Natural killer cell treated with Interleukin-12 subunit alpha and Interleukin-12 subunit beta and Interleukin-15 and Interleukin-18, amount 100 ng/mL, for 72 hours (primary cell): Measurements from ENCODE around the gene PYDC1. TPM values are rescaled to one million over a fixed set of nuclear protein-coding genes. Genes with fewer than 3 reads are reported as not detected.

Experiments
- ATAC-seq, 2 donors: fragments of 150-1000 bp; cut with Tn5 transposase in 1 of 2; sonication (Bioruptor Pico), chemical (Tn5 transposase) in 1 of 2; 2 replicates each; pipeline ENCODE4 v1.10.0; 2021
- DNase-seq: peaks from one replicate; pipeline ENCODE4 v3.0.0; 2022; ENCODE audit warnings: low spot score
- H3K27ac Mint-ChIP-seq, 2 donors: 1 replicate in 1 of 2; 2 replicates in 1 of 2; pipeline ENCODE4 v1.8.0; 2022; ENCODE audit warnings: mixed read lengths in 2 of 2, mild to moderate bottlenecking in 1 of 2, moderate library complexity in 1 of 2
- H3K27me3 Mint-ChIP-seq, 2 donors: 1 replicate in 1 of 2; 2 replicates in 1 of 2; pipeline ENCODE4 v1.8.0; 2022; ENCODE audit warnings: mixed read lengths in 2 of 2
- H3K36me3 Mint-ChIP-seq: one replicate; pipeline ENCODE4 v1.8.0; 2022; ENCODE audit warnings: mixed read lengths
- H3K4me1 Mint-ChIP-seq, 2 donors: 1 replicate in 1 of 2; 2 replicates in 1 of 2; pipeline ENCODE4 v1.8.0; 2022; ENCODE audit warnings: low read depth in 2 of 2, mixed read lengths in 2 of 2, mild to moderate bottlenecking in 1 of 2
- H3K4me3 Mint-ChIP-seq: one replicate; pipeline ENCODE4 v1.8.0; 2022; ENCODE audit warnings: mixed read lengths
- H3K9me3 Mint-ChIP-seq: 2 replicates; pipeline ENCODE4 v1.8.0; 2022; ENCODE audit warnings: mixed read lengths
- total RNA-seq, 2 donors: library from RNA; stranded (reverse); gene quantifications; one replicate each; pipeline ENCODE4 v1.2.3, GENCODE V29; 2022

The PYDC1 gene
- total RNA-seq, 2 donors from 2014 or later = not detected

DNA sequence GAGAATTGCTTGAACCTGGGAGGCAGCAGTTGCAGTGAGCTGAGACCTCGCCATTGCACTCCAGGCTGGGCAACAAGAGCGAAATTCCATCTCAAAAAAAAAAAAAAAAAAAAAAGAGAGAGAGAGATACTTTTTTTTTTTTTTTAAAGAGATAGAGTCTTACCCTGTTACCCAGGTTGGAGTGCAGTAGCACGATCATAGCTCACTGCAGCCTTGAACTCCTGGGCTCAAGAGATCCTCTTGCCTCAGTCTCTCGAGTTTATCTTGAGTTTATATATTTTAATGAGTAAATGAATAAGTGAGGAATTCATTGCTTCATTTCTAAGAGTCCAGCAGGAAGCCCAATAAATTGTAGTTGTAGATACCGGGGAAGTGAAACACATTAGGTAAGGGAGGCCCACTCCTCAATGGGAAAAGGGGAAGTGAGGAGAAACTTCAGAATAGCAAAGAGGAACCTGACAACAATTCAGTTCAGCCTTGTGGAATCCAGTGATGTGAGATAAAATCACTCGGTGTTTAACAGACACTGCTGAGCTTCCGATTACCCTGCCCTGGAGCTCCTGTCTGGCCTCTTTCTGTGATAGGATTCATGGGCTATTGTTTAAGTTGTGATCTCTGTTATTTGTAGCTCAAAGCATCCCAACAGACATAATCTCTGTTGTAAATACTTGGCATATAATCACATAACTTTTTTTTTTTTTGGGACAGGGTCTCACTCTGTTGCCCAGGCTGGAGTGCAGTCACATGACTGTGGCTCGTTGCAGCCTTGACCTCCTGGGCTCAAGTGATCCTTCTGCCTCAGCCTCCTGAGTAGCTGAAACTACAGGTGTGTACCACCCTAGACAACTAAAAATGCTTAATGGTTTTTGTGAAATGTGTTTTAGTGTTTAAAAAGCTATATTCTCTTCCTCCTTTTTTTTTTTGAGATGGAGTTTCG is 27.1 kb upstream of the PYDC1 start:
- Mint-ChIP-seq H3K4me3 (no peak overlapping the region), H3K9me3 (no peaks in the 10 kb centered on the region), H3K36me3 (no peaks in the 10 kb centered on the region), H3K27ac (no peak overlapping the region), H3K27me3 (no peaks in the 10 kb centered on the region), H3K4me1 (no peaks in the 10 kb centered on the region)
- DNase-seq = no peak
- no peak for ATAC-seq

DNA sequence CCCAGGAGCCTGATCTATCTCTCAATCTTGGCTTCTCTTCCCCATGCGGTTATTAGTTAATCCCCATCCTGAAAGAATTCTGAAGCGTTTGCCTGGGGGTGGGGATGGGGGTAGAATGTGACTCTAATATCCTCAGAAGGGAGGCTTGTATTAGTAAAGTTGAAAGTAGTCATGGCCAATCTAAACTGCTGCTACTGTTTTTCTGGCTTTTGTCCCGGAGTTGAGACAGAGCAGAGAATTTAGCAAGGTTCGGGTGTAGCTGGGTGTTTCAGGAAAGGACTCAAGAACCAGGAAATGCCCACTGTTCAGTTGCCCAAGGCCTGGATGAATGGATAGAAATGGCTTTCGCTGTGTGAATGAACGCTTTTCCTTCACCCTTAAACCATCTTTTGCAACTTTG is 25.3 kb upstream of the PYDC1 start:
- no peaks in the 10 kb centered on the region for H3K27me3 Mint-ChIP-seq
- no peak overlapping the region for H3K4me3 Mint-ChIP-seq
- ATAC-seq (no peak), DNase-seq (no peak)
- no peaks in the 10 kb centered on the region for H3K4me1 Mint-ChIP-seq
- no peak overlapping the region for H3K27ac Mint-ChIP-seq
- no peaks in the 10 kb centered on the region for H3K9me3 Mint-ChIP-seq
- no peaks in the 10 kb centered on the region for H3K36me3 Mint-ChIP-seq

GRCh38 chr16:31238041-31238440 is 21.1 kb upstream of the PYDC1 start:
- H3K4me1 Mint-ChIP-seq = peaks cover 0 to 4% of the 10 kb centered on the region in 2 donors
- no peaks in the 10 kb centered on the region for H3K9me3 Mint-ChIP-seq
- H3K4me3 Mint-ChIP-seq = no peak overlapping the region
- H3K36me3 Mint-ChIP-seq = no peaks in the 10 kb centered on the region
- no peak overlapping the region for H3K27ac Mint-ChIP-seq
- ATAC-seq (no peak), DNase-seq (no peak)
- no peaks in the 10 kb centered on the region for H3K27me3 Mint-ChIP-seq

DNA sequence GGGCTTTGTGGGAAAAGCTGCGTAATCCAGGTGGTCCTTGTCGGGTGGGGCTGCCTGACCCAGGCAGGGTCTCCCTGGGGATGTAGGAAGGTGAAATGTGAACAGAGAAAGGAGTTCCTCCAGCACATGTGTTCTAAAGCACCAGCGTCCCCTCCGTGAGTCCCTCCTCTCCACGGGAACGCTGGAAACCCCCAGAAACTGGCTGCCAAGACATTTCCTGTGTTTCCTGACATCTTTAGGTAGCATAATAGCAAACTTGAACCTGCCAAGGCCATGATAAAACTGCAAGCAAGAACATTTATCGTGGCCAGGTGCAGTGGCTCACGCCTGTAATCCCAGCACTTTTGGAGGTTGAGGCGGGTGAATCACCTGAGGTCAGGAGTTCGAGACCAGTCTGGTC is 12.6 kb upstream of the PYDC1 start:
- no peak overlapping the region for H3K4me3 Mint-ChIP-seq
- no peak for ATAC-seq
- H3K36me3 Mint-ChIP-seq = no peaks in the 10 kb centered on the region
- DNase-seq = no peak
- H3K27me3 Mint-ChIP-seq = no peaks in the 10 kb centered on the region
- H3K27ac Mint-ChIP-seq = no peak overlapping the region
- H3K9me3 Mint-ChIP-seq = no peaks in the 10 kb centered on the region
- peaks cover 0 to 3% of the 10 kb centered on the region in 2 donors for H3K4me1 Mint-ChIP-seq

- Mint-ChIP-seq H3K9me3 (no peaks in the 10 kb centered on the region), H3K27me3 (no peaks in the 10 kb centered on the region), H3K4me3 (no peak overlapping the region), H3K36me3 (no peaks in the 10 kb centered on the region), H3K4me1 (peaks cover 0 to 3% of the 10 kb centered on the region in 2 donors), H3K27ac (no peak overlapping the region)
- no peak for DNase-seq
- ATAC-seq = no peak
These were observed 11.3 kb upstream of the PYDC1 start for GRCh38 chr16:31228206-31228605.

- peak overlapping the region in 1 of 2 donors; percentile 58 for H3K27ac Mint-ChIP-seq
- no peaks in the 10 kb centered on the region for H3K9me3 Mint-ChIP-seq
- H3K36me3 Mint-ChIP-seq = no peaks in the 10 kb centered on the region
- peaks cover 13 to 14% of the 10 kb centered on the region in 2 donors for H3K27me3 Mint-ChIP-seq
- H3K4me3 Mint-ChIP-seq = no peak overlapping the region
- ATAC-seq = no peak
- H3K4me1 Mint-ChIP-seq = peaks cover 0 to 13% of the 10 kb centered on the region in 2 donors
- DNase-seq = no peak
These were observed 8.3 kb upstream of the PYDC1 start for GRCh38 chr16:31225193-31225592.

GRCh38 chr16:31224092-31224955 is 7.4 kb upstream of the PYDC1 start:
- no peaks in the 10 kb centered on the region for H3K36me3 Mint-ChIP-seq
- DNase-seq (no peak), ATAC-seq (peak in 1 of 2 donors; percentile 17)
- H3K27ac Mint-ChIP-seq = no peak overlapping the region
- H3K9me3 Mint-ChIP-seq = no peaks in the 10 kb centered on the region
- H3K4me1 Mint-ChIP-seq = peaks cover 0 to 13% of the 10 kb centered on the region in 2 donors
- no peak overlapping the region for H3K4me3 Mint-ChIP-seq
- H3K27me3 Mint-ChIP-seq = peaks cover 13 to 14% of the 10 kb centered on the region in 2 donors

DNA sequence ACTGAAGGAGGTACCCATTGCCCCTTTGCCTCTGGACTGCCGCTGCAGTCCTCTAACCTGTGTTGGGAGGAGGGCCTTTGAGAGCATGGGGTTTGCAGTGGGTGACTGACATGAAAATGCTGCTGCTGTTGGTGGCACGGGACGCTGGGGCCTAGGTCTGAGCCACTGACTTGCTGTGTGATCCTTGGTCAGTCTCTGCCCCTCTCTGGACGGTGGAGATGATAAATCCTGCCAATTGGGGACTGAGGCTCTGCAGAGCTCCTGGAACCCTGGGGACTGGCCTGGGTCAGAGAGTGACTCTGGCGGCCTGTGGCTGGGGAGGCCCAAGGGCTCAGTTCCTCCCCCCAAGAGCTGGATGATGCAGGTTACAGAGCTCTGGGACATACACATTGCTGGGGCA is 6.1 kb upstream of the PYDC1 start:
- no peak overlapping the region for H3K27ac Mint-ChIP-seq
- no peak for ATAC-seq
- DNase-seq = no peak
- H3K36me3 Mint-ChIP-seq = no peaks in the 10 kb centered on the region
- H3K27me3 Mint-ChIP-seq = peaks cover 14 to 20% of the 10 kb centered on the region in 2 donors
- no peaks in the 10 kb centered on the region for H3K9me3 Mint-ChIP-seq
- peaks cover 0 to 10% of the 10 kb centered on the region in 2 donors for H3K4me1 Mint-ChIP-seq
- H3K4me3 Mint-ChIP-seq = no peak overlapping the region

DNA sequence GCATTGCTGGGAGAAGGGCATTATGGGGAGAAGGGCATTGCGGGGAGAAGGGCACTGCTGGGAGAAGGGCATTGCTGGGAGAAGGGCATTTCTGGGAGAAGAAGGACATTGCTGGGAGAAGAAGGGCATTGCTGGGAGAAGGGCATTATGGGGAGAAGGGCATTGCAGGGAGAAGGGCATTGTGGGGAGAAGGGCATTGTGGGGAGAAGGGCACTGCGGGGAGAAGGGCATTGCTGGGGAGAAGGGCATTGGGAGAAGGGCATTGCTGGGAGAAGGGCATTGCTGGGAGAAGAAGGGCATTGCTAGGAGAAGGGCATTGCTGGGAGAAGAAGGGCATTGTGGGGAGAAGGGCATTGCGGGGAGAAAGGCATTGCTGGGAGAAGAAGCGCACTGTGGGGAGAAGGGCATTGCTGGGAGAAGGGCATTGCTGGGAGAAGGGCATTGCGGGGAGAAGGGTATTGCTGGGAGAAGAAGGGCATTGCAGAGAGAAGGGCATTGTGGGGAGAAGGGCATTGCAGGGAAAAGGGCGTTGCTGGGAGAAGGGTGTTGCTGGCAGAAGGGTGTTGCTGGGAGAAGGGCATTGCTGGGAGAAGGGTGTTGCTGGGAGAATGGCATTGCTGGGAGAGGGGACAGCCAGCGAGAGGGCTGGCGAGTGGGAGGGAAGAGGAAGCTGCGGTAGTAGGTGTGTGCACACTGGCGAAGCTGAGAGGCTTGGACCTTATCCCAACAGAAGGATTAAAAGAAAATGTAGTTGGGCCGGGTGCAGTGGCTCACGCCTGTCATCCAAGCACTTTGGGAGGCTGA is 4.6 kb upstream of the PYDC1 start:
- ATAC-seq (no peak), DNase-seq (no peak)
- peaks cover 14 to 24% of the 10 kb centered on the region in 2 donors for H3K27me3 Mint-ChIP-seq
- no peaks in the 10 kb centered on the region for H3K36me3 Mint-ChIP-seq
- no peak overlapping the region for H3K4me3 Mint-ChIP-seq
- H3K4me1 Mint-ChIP-seq = peaks cover 0 to 15% of the 10 kb centered on the region in 2 donors
- peak overlapping the region; percentile 5 to 15 for H3K27ac Mint-ChIP-seq
- no peaks in the 10 kb centered on the region for H3K9me3 Mint-ChIP-seq

DNA sequence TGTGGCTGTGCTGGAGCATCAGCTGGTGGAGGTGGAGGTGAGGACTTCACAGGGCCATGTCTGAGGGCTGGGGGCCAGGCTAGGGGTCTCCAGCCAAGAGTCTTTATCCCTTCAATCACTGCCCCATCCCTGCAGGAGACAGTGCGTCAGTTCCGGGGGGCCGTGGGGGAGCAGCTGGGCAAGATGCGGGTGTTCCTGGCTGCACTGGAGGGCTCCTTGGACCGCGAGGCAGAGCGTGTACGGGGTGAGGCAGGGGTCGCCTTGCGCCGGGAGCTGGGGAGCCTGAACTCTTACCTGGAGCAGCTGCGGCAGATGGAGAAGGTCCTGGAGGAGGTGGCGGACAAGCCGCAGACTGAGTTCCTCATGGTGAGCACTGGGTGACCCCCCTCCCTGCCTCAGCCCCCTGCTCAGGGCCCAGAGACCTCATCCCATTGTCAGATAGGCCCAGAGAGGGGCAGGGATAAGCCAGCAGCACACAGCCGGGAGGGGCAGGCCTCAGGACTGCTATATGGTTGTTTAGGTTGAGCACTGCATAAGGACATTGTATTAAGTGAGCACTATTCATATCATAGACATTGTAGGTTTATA is 2.3 kb upstream of the PYDC1 start:
- Mint-ChIP-seq H3K4me3 (no peak overlapping the region), H3K27me3 (peaks cover 21 to 29% of the 10 kb centered on the region in 2 donors), H3K4me1 (peaks cover 9 to 19% of the 10 kb centered on the region in 2 donors), H3K9me3 (no peaks in the 10 kb centered on the region), H3K36me3 (no peaks in the 10 kb centered on the region), H3K27ac (peak overlapping the region in 1 of 2 donors; percentile 34)
- no peak for DNase-seq
- no peak for ATAC-seq

DNA sequence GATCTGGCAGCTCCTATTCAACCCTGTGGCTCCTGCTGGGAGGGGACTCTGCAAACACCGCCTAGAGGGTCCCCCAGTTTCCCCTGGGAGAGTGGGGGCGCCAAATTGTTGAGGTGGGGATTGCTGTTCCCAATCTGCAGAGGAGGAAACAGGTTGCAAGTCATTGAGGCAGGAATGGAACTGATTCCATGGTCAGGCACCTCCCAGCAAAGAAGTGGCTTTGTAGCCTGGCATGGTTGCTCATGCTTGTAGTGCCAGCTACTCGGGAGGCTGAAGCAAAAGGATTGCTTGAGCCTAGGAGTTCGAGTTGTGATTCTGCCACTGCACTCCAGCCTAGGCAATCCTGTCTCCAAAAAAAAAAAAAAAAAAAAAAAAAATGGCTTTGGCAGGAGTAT is 198 bp upstream of the PYDC1 start:
- no peak overlapping the region for H3K27ac Mint-ChIP-seq
- peak overlapping the region; percentile 52 for H3K4me3 Mint-ChIP-seq
- H3K36me3 Mint-ChIP-seq = no peaks in the 10 kb centered on the region
- DNase-seq = no peak
- no peak for ATAC-seq
- peaks cover 21 to 31% of the 10 kb centered on the region in 2 donors for H3K27me3 Mint-ChIP-seq
- peaks cover 9 to 19% of the 10 kb centered on the region in 2 donors for H3K4me1 Mint-ChIP-seq
- no peaks in the 10 kb centered on the region for H3K9me3 Mint-ChIP-seq

DNA sequence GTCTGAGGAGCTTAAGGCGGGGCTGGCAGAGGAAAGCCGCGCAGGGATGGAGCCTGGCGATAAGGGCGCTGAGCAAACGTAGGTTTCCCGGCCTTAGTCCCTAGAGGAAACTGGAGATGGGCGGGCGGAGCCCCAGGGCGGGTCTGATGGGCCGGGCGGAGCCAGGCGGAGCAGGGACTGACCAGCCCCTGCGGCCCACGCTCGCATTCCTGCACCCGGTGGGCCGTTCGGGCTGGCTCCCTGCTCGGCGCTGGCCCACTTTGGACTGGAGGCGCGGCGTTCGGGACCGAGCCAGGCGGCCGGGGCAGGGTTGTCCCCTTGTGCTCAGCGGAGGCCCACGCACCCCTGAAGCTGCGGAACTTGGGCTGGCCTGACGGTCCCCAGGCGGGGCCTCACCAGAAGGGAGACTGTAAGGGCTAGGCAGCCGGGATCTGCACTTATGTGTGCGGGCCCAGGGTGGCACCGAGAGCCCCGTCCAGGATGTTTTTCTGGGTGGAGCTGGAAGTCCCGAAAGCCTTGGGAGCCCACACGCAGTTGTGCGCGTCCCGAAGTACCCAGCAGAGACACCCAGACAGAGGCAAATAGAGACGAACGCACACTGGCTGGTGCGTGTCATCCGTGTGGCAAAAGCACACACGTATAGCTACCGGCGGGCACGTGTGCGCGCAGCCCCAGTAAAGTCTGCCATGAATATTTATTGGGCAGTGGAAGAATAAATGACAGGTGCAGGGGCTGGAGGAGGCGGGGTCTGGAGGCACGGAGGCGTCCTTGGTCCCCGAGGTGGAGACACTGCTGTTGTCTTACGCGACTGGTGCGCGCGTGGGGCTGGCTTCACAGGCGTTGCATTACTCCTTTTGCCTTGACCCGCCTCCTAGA is 1.4 kb downstream of the PYDC1 start:
- ATAC-seq (peak; percentile 53 to 63), DNase-seq (no peak)
- peak overlapping the region in 1 of 2 donors; percentile 43 for H3K27ac Mint-ChIP-seq
- H3K4me3 Mint-ChIP-seq = peak overlapping the region; percentile 81
- peaks cover 15 to 18% of the 10 kb centered on the region in 2 donors for H3K4me1 Mint-ChIP-seq
- peaks cover 7 to 21% of the 10 kb centered on the region in 2 donors for H3K27me3 Mint-ChIP-seq
- no peaks in the 10 kb centered on the region for H3K36me3 Mint-ChIP-seq
- H3K9me3 Mint-ChIP-seq = no peaks in the 10 kb centered on the region
